Right kidney (tissue), 1 donor: Measurements from ENCODE around the gene RTTN.

Experiments
- DNase-seq: peaks from one replicate; pipeline ENCODE4 v3.0.0-alpha.2; 2016

Gene RTTN

DNA sequence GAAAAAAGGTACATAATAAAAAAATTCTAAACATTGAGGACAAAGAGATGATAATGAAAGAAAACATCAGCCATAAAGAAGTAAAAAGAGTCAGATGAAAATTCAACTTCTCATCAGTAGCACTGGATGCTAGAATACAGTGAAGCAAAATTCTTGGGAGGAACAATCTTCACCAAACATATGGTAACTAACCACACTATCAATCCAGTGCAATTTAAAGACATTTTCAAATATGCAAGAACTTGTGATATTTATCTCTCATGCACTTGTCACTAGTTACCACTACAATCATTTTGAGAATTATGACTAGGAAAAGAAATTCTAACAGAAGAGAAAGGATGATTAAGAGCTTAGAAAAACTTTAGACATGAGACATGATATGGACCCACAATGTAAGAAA lies 127.4 kb downstream of the RTTN start:
- no peak for DNase-seq

- no peak for DNase-seq
These were observed 129.6 kb downstream of the RTTN start for GRCh38 chr18:70075906-70076305.

DNA sequence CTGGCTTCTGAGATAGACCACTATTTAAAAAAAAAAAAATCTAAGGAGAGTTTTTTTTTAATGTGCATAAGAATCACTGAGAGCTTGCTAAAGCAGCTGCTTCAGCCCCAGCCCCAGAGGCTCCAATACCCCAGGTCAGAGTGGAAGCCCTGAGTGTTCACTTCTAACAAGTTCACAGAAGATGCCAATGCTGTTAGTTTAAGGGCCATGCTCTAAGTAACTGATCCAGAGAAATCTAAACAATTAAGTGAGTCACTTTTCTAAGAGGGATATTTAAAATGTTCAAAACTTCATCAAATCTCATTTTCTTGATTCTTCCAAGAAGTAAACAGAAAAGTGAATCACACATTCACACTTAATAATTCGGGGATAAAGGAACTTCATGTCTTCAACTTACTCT lies 131.4 kb downstream of the RTTN start:
- DNase-seq: no peak

DNA sequence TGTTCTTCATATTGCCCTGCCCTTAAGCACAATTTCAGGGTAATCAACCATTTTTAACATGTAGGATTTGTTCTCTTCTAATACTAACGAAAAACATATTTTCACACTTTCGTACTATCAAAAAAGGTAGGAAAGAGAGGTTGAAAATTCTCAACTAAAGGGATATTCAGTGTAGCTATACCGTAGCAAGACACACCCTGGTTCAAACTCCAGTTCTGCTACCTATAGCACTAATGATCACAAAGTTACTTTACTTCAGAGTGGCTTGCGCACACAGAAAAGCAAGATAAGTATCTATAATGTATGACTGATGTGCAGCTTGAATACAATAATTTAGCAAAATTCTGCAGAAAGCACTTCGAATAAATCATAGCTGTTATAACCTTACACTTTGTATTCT lies 132.1 kb downstream of the RTTN start:
- no peak for DNase-seq

GRCh38 chr18:70072678-70073077 lies 132.8 kb downstream of the RTTN start:
- no peak for DNase-seq

- DNase-seq: no peak
These were observed 135.5 kb downstream of the RTTN start for GRCh38 chr18:70069965-70070364.

GRCh38 chr18:70069382-70069781 lies 136.1 kb downstream of the RTTN start:
- no peak for DNase-seq

DNA sequence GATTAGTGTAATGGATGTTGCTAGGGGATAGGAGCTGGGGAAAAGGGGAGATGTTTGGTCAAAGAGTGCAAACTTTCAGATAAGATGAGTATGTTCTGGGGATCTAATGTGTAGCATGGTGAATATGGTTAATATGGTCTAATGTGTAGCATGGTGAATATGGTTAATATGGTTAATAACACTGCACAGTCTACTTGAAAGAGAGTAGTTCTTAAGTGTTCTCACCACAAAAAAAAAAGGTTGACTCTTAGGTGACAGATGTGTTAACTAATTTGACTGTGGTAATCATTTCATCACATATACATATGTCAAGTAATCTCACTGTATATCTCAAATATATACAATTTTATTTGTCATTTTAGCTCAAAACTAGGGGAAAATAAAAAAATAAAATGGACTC lies 136.5 kb downstream of the RTTN start:
- DNase-seq: no peak

- DNase-seq: no peak
These were observed 145.8 kb downstream of the RTTN start for GRCh38 chr18:70059684-70060083.

DNA sequence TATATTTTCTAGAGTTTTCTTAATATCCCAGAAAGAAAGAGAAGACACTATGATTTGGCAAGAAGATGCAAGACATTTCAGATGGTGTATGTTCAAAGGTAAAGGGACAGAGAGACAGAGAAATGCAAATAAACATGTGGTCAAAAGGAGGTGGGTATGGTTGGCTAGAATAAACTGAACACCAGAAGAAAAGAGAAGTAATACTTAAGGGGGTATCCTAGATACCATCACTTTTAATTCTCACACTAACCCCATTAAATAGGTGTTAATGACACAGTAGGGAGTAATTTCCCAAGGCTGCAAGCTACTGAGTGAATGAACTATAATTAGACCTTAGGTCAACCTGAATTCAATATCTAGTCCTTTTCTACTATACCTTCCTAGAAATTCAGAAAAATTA lies 146.6 kb downstream of the RTTN start:
- no peak for DNase-seq

DNA sequence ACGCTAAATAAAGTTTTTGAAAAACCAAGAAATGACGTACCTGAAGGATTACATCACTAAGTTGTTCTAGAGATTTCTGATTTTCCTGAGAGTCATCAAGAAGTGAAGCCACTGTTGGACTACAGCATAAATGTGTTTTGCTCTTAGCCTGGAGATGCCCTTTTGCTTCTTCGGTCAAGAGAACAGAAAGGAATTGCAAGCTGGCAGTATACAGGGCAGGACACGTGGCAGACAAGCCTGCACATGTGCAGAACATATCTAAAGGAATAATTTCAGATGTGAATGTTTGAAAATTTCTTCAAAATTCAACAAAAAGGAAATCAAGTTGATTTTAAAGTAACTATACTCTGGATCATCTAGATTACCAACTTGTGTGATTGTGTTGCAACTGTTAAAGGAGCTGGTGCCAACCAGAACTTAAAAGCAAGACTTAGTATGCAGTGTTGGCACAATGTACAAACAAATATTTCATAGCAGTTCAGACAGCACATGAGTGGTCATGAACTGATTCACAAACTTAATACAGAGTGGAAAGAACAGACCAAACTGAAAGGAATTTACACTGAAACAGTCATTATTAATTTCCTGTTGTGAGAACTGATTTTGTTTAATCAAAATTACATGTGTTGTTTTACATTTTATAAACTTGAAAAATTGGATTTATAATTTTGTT lies 157.4 kb downstream of the RTTN start:
- no peak for DNase-seq

- DNase-seq: no peak
These were observed 158.7 kb downstream of the RTTN start for GRCh38 chr18:70046796-70047195.

- DNase-seq: no peak
These were observed 159.3 kb downstream of the RTTN start for GRCh38 chr18:70046207-70046606.

DNA sequence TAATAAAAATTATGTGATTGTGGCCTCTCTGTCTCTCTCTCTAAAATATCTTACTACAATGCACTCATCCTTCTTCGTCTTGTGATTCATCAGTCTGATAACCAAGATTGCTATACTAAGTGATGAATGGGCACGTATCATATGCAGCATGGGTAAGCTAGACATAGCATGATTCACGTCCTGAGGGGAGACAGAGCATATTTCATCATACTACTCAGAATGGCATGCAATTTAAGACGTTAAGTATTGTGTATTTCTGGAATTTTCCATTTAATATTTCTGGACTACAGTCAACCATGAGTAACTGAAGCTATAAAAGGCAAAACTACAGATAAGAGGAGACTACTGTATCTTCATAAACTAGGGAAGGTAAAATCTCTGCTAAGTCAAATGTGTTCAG lies 160.9 kb downstream of the RTTN start:
- DNase-seq: no peak

GRCh38 chr18:70041459-70042050 lies 163.9 kb downstream of the RTTN start:
- no peak for DNase-seq

DNA sequence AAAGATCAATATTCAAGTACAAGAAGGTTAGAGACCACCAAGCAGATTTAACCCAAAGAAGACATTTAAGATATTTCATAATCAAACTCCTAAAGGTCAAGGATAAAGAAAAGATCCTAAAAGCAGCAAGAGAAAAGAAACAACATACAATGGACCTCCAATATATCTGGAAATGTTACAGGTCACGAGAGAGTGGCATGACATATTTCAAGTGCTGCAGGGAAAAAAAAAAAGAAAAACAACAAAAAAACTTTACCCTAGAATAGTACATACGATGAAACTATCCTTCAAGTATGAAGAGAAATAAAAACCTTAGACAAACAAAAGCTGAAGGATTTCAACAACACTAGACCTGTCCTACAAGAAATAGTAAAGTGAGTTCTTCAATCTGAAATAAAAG lies 166.3 kb downstream of the RTTN start:
- DNase-seq: no peak

- DNase-seq: no peak
These were observed 167.9 kb downstream of the RTTN start for GRCh38 chr18:70037431-70038061.

GRCh38 chr18:70036771-70037347 lies 168.6 kb downstream of the RTTN start:
- DNase-seq: no peak

DNA sequence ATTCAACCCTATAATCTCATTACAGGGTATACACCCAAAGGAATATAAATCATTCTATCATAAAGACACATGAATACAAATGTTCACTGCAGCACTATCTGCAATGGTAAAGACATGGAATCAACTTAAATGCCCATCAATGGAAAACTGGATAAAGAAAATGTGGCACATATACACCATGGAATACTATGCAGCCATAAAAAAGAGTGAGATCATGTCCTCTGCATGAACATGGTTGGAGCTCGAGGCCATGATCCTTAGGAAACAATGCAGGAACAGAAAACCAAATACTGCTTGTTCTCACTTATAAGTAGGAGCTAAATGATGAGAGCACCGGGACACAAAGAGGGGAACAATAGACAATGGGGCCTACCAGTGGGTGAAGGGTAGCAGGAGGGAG lies 169.3 kb downstream of the RTTN start:
- DNase-seq: no peak

DNA sequence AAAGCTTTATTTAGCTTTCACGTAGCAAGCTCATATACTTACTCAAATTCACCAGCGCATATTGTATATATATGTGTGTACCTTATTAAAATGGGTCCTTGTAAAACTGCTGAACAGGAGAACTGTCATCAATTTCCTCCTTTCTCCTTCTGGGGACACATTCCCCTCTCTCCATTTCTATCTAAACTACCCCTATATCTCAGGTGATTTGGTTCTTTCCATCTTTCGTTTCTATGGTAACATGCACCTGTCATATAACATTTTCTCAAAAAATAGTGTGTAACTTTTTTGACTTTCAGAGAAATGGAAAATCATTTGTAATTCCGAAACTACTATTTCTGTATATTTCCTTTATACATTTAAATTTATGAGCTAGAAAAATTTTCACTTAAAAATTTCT lies 174.3 kb downstream of the RTTN start:
- no peak for DNase-seq

DNA sequence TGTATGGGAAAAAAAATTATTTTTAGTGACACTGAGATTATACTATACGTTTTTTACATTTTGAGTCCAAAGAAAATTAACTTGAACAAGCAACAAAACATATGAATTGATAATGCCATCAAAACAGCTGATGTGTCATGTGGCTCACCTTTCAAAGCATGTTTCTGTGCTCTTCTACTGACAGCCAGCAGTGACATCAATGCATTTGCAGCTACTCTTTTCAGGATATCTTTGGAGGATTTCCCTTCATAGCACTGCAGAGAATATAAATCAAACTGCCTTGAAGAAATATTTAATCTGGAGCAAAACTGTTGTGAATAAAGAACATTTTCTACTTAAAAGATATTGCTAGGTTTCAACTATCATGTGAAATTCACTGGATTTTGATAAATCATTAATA lies 174.8 kb downstream of the RTTN start:
- DNase-seq: no peak

- DNase-seq: no peak
These were observed 176.3 kb downstream of the RTTN start for GRCh38 chr18:70029163-70029562.

- DNase-seq: no peak
These were observed 176.8 kb downstream of the RTTN start for GRCh38 chr18:70028734-70029133.

- DNase-seq: no peak
These were observed 177.4 kb downstream of the RTTN start for GRCh38 chr18:70028084-70028483.
